ENCODE results near the gene ARPP21. TPM values are rescaled to one million over a fixed set of nuclear protein-coding genes. Genes with fewer than 3 reads are reported as not detected.

Gene ARPP21
- total RNA-seq, 1 donor from 2014 or later = 0.29 TPM

DNA sequence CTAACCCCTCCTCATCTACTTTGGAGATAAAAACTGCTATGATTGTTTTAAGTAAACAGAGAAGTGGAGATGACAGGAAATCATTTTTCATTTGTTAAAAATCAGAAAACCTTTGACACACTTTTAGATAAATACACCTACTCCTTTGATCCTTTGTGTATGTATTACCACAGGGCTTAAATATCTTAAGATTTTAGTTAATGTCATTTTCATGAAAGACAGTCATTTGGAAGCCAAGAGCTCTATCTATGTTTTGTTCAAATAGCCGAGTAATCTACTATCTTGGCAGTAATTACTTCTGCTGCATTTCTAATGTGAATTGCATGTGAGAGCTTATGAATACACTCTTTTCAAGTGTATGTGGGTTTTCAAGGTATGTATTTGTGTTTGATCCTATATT lies 2.0 kb downstream of the ARPP21 start:
- DNase-seq (ENCODE audit: low spot score) = no peak

DNA sequence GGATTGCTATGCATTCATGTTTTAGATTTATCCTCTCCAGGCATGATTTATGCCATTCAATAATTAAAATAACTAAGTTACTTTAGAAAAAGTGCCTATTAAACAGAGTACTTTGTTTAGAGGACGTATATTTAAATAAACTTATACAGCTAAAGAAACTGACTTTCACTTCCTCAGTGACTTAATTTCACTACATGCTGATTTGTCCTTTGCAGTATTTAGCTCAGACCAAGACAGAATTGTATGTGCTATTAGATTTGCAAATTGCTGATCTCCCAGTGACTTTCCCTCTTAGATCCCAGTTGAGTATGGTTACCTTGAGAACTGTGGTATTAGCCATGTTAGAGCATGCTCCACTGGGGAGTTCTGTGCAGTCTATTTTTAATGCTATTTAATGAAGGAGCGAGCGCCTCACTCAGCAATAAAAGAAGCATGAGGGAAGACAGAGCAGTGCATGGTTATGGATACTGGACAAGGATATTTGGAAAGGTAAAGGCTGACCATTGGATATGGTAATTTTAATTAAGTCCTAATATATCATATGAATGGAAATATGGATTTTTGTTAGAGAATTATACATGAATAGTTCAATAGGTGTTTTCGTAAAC lies 2.7 kb downstream of the ARPP21 start:
- DNase-seq (ENCODE audit: low spot score) = no peak

DNA sequence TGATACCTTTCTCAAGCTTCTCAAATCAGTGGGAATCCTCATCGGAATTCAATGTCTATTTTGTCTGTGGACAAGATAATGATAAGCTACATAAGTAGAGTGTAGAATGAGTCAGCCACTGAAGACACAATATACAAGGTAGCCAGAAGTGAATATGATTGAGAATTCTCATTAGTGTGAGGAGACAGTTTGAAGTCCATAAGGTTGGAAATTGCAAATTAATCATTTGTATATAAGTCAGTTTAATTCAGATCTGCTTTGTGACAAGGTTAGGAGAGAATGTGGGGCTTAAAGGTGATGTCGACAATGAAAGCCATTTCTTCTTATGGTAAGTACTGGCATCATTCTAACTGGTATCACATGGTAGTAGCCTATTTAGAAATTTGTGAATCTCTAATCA lies 4.2 kb downstream of the ARPP21 start:
- no peak for DNase-seq (ENCODE audit: low spot score)

DNA sequence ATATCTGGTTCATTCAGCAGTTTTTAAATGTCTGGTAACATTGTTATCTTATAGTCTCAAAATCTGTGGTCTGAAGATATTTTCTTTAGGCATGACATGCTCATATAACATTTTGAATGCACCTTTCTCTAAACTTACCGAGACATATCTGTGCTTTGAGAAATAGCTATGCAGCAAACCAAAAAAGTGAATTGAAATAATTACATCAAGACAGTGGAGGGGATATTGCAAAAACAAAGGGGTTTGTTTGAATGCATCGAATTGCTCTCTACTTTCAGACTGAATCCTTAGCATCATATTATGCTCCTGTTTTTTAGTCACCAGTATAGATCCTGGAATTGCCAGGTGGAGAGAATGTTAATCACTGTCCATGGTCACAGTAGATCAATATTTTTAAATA lies 5.1 kb downstream of the ARPP21 start:
- no peak for DNase-seq (ENCODE audit: low spot score)

DNA sequence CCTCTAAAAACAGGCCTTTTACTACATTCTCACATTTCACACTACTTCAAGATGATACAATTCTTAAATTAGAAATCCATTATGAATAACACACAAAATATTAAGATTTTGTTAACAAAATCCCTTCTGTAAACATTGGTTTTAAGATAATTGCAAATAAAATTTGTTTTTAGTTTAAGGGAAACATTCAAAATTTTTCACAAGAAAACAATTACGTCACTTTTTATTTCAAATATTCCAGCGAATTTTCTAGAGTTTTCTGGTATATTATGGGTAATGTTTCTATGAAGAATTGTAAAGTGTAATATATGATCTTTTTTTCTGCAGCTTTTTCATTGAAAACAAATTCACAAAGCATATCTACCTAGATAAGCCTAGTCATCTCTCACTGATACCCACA lies 5.9 kb downstream of the ARPP21 start:
- no peak for DNase-seq (ENCODE audit: low spot score)

DNA sequence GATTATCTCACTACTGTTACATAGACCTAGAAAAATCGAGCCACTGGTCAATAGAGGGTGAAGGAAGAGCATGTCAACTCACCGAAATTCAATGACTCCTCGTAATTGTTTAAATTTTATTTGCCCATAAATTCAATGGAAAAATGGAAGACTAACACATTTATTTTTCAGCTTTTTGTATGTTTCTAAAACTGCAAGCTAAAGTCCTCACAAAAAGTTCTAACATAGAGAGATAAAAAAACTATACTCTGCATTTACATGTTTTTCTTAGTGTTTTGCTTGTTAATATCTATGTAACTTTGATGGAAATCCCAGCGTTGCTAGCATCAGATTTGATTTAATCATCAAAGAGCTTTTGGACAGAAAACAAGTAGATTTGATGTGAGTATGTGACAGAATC lies 6.8 kb downstream of the ARPP21 start:
- no peak for DNase-seq (ENCODE audit: low spot score)

DNA sequence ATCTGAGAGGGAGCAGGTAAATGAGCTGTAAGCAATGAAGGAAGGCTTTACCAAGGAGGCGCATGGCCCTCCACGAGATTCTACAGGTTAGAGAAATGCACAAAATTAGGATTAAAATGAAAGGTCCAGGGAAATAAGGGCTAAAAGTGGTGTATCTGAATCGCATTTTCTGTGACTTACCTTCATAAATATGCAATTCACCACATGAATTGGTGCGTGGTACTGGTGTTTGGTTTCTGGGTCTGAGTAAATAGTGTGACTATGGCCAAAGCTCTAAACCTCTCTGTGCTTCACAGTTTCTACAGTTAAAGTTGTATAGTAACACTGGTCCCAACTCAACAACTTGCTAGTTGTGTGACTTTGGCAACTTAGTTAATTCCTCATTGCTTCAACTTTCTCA lies 8.1 kb downstream of the ARPP21 start:
- no peak for DNase-seq (ENCODE audit: low spot score)

DNA sequence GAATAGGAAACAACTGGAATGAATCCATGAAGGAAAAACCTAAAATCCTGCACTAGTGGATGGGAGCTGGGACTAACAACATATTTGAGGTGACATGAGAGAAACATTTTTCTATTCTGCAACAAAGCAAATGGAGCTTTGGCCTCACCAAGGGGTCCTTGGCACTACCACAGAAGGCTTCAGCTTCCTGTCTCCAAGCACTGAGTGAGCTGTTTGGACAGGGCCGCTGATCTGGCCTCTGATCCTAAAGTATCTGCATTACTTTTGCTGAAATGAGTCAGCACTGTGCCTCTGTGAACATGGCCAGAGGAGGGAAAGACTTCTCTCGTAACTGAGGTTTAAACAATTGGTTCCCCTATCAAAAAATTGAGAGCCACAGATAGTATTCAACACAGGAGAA lies 9.0 kb downstream of the ARPP21 start:
- DNase-seq (ENCODE audit: low spot score) = no peak

DNA sequence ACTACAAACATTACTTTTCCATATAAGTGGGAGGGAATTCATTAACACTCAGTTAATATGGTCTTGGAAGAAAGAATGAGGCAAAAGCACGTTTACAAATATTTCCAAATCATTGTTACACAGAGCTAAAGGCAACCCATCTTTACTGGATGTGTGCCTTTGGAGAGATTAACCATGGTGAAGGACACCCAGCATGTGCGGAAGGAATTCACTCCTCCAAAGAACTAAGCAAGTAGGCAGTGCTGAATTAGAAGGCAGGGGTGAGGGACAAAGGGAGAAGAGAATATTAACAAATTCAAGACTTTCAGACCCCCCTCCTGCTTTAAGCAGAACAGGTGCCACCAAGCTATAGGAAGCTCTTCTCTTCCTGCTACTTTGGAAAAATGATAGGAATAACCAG lies 10.1 kb downstream of the ARPP21 start:
- no peak for DNase-seq (ENCODE audit: low spot score)

DNA sequence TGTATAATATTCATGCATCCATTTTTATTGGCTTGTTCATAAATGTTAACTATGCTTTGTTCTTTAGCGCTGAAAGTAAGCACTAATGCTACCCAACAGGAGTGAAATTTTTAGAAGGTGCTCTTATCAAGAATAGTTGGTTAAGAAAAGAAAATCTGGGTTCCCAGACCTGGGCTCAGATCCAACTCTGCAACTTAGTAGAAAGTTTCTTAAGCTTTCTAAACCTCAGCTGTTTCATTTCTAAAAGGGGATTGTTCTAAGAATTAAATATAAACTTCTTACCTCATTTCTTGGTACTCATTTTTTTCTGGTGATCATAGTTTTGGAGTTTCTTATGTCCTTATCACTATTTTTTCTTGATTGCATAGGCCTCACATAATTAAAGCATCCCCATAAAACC lies 12.1 kb downstream of the ARPP21 start:
- no peak for DNase-seq (ENCODE audit: low spot score)

DNA sequence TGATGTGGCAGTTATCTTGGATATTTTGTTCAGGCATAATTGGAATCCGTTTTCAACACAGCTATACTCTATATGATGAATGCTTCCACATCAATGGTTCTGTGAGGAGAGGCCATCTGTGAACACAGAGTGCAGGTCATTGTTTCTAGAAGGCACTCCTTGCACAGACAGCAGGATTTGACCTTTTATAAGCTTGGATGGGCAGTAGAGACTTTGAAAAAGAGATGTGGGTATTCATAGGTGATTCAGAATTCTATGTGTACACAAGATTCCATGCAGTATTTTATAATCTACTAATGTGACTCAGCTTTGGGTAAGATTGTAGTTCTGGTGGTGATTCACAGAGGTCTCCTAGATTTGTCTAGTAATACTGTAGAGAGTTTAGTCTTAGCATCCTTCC lies 12.5 kb downstream of the ARPP21 start:
- DNase-seq (ENCODE audit: low spot score) = no peak

DNA sequence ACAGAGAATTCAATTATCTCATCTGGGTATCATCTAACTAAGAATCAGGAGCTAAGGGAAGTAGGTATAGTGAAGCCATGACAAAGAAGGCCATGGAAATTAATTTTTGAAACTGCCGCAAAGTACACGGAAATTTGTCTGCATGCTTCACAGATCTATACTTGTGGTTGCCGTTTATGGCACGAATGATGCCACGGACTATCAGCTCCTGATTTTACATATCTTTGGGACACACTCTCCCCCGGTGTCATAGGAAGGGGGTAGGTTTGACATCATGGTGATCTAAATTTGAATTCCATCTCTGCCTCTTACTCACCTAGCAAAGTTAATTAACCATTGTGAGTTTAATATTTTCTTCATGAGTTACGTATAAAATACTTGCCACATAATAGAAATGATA lies 14.0 kb downstream of the ARPP21 start:
- DNase-seq (ENCODE audit: low spot score) = no peak

DNA sequence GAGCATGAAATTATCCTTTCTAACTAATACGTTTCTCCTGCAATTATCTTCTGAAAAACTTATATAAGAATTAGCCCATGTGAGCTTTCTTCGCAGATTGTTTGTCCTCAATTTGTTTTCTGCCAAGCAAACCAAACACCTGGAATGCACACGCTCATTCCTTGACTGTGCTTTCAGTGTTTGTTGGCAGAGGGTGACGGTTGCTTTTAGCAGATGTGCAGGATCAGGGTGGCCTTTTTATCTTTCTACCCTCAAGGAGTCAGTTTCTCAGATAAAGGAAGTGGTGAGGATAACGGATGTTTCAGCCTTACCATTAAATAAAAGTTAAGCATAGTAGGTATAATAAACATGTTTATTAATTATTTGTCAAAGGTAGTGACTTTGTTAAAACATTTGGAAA lies 15.2 kb downstream of the ARPP21 start:
- DNase-seq (ENCODE audit: low spot score) = no peak

DNA sequence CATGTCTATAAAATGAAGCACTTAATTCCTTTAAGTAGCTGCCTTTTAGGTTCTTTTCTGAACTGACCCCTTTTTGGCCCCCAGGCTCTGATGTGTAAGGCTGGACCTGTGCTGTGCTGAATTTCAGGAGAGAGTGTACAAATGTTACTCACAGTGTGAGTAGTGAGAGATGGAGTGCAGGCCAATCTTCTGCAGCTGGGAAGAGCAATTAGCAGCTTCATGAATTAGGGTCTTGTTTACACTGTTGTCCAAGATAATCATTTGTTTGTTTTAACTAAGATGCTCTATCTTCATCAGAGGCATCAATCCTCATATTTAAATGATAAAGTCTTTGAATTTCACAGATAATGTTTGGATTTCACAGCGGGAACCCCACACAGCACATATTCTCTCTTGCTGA lies 19.4 kb downstream of the ARPP21 start:
- no peak for DNase-seq (ENCODE audit: low spot score)

DNA sequence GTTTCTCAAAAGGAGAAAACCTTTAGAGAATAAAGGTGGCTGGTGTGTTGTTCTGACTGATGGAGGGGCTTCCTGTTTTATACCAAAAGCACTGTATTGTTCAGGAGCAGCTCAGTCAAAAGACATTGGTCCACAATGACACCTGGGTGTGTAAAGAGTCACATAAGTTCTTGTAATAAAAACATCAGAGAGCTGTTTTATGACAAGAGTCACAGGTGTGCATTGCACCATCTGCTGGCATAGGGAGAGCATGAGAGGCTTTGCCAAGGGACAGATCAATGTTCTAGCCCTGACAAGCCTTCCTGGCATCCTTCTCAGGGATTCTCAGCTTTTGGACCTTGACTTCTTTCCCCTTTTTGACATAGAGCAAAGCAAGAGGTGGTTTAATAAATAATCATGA lies 20.4 kb downstream of the ARPP21 start:
- no peak for DNase-seq (ENCODE audit: low spot score)

DNA sequence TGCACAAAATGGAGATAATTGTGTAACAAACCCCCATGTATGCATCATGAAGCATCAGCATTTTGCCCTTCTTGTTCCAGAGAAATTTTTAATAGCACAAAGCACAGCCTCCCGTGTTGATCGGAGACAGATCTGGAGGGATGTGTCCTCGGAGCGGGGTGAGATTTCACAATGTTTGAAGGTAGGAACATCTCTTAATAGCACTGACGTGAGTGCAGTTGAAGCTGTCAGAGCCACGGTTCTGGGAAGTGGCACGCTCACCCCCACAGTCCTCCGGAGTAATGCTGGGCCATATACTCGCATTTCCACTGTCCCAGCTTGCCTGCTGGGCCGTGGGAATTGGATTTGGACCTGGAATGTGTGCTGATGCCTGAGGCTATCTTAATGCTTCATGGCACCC lies 24.1 kb downstream of the ARPP21 start:
- no peak for DNase-seq (ENCODE audit: low spot score)

DNA sequence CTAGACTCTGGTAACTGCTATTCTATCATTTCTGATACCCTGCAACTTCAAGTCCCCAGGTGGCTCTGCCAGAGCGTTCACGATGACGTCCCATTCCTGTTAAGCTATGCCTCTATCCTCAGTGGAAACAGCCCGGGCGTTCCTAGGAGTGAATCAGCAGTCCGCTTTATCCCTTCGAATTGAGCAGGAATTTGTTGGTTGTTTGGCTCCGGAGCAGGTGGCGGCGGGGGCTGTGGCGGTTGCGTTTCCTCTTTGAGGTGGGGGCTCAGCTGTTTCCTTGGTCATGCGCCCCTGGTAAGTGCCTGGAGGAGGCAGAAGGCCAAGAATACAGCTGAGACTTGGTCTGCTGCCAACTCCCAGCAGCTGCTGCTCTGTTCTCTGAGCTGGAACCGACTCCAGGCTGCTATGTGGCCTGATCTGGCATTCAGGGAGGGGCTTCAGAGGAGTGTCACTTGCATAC lies 25.2 kb downstream of the ARPP21 start:
- DNase-seq (ENCODE audit: low spot score) = peak; percentile 87

DNA sequence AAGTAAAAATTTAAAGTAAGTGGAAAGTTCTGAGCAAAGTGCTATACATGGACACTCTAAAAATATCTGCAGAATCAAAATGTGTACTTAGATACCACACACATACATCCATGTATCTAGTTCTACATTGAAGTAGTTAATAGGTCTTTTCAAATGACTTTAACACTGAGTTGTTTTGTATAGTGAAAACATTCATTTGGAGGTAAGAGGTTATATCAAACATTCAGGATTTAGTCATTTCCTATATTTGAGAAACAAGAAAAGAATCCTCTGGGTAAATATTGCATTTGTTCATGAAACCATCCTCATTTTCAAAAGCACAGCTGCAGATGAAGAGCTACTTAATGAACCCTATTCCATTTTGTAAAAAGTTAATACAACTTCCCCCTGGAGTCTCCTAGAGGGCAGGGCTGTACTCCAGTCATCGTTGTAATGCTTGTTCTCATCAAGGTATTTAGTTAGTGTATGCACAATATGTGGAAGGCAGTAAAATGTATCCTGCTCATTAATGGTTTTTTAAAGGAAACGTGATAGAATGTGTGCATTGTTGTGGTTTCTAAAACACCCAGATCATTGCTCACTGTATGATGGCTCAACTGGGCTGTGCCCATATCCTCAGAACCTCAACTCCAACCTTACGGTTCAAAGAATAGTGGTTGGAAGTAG lies 26.2 kb downstream of the ARPP21 start:
- DNase-seq (ENCODE audit: low spot score) = no peak

DNA sequence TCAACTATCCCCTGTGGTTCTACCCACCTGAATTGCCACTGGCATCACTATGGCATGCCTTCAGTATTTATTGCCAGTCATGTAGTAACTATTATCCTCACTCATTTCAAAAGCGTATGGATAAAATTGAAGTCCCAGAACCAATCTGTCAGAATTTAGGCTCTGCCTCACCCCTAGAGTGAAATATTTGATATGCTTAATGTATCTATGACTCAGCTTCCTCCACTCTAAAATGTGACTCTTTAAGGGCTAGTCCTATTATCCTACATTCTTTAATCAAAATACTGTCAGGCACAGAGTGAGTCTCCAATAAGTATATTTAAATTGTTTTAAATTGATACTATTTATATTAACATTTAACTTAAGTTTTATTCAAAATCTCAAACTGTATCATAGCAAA lies 27.6 kb downstream of the ARPP21 start:
- DNase-seq (ENCODE audit: low spot score) = no peak

DNA sequence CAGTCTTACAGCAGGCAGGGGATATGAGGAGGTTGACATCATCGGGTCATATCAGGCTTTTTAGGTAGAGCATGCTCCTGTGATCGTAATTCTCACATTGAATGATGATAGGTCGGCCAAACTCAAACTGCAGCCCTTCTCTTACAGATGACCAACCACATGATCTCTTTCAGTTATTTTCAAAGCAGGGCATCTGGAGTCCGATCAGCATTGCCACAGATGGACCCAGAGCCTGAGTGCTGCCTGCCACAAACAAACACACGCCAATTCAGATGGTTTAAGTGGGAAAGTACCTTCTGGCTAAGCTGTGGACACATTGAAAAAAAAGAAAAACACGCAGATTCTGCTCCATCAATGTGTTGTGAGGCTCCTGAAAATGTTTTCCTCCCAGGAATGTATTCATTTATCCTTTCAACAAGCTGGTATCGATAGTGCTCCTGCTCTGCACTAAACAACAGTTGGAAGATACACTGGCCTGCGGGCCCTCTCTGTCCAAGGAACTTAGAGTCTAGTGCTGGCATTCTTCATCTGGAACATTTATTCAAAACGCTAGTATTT lies 31.2 kb downstream of the ARPP21 start:
- no peak for DNase-seq (ENCODE audit: low spot score)

DNA sequence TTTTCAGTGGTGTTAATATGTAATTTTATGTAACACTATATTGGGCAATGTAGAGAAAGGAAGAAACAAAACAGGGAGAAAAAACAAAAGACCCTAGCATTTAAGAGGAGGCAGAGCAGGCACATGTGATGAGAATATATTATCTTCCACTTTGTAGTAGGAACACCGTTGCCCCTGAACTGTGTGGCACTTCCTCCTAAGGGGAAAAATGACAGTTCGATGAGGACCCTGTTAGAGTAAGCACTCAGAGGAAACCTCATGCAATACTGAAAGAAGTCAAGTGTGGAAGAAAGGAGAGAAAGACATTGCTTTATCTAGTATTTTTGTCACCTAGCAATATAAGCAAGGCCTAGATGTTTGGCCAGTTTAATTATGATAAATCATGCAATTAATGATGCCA lies 32.2 kb downstream of the ARPP21 start:
- no peak for DNase-seq (ENCODE audit: low spot score)

DNA sequence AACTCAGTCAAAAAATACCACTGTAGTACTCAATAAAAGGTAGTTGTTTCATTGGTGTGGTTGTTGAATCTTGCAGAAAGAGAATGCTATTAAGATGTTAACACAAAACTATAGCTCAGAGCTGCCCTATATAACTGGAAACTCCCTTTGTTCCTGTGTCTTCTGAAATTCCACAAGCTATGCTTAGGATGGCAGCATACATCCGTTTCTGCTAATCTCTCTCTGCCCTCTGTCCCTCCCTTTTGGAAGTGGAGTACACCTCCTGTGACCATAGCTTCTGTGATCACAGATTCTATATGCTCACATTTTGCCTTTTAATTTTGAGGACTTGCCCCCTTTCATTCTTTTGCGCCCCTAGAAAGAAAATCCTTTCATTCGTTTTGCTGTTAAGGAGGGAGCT lies 33.7 kb downstream of the ARPP21 start:
- no peak for DNase-seq (ENCODE audit: low spot score)

DNA sequence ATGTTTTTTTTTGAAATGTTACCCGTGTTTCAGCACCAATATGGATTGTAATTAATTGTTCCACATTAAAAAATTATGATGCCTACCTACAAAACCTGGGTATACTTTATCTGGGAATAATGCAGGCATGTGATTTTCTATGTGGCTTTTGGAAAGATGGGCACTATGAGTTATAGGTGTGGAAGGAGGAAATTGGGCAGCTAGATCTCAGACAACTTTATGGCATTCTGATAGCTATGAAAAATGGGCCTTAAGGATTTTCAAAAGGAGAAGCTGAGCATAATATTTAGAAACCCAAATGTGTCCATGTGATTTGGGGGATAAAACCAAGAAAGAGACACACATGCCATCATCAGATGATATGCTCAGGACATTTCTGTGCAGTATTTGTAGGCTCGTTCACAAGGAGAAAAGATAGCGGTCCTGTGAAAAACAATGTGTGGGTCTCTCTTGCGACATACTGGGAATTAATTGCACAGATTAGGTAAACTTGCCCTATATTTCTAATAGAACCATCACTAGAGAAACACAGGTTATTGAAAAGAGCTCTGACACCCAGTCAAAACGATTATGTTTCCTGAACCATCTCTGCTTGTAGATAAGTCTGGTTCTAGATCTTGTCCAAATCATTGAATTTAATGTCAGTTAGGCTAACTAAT lies 35.3 kb downstream of the ARPP21 start:
- DNase-seq (ENCODE audit: low spot score) = no peak
